LNCAP (cell line): Measurements from ENCODE around the gene MRPL21.

Source experiments
- CTCF ChIP-seq: fragments of 450-650 bp; IDR thresholded peaks from 2 replicates; pipeline ENCODE4 v1.5.1; 2017; ENCODE audit warnings: mild to moderate bottlenecking

MRPL21 gene

DNA sequence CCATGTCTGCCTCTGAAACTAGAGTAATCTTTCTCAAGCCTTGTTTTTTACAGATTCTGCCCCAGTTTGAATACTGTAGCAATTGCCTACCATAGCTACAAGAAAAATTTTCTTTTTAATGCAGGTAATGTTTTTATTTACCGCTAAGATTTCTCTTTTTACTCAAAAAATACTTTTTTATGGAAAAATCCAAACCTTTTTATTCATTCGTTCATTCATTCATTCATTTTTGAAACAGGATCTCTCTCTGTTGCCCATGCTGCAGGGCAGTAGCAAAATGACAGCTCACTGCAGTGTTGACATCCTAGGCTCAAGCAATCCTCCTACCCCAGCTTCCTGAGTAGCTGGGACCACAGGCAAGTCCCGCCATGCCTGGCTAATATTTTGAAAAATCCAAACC is 59.3 kb downstream of the MRPL21 start:
- no peak for TF ChIP-seq CTCF

DNA sequence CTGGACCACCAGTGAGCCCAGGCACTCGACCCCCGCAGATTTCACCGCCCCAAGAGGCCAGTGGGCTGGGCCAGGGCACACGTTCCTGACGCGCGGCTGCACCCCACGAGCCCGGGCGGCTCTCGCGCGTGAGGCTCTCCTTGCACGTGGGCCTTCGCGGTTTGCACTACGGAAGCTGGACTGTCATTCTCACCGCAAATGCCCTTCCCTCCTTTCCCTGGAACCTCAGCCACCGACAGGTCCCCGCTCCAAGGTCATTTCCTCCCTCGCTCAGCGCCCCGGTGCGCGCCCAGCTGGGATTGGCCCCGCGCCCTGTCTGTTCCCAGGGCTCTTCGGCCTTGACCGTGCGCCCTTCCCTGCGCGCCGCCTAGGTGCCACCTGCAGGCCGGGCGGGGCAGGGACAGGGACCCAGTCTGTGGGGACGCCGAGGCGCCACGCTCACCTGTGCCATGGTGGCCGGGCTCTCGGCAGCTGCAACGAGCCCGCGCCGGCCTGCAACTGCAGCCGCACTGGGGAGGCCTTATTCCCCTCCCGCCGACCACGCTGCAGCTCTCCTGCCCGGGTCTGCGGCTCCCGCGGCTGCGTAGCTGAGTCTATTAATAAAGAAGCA is 59.8 kb downstream of the MRPL21 start:
- TF ChIP-seq CTCF: peak; percentile 85

DNA sequence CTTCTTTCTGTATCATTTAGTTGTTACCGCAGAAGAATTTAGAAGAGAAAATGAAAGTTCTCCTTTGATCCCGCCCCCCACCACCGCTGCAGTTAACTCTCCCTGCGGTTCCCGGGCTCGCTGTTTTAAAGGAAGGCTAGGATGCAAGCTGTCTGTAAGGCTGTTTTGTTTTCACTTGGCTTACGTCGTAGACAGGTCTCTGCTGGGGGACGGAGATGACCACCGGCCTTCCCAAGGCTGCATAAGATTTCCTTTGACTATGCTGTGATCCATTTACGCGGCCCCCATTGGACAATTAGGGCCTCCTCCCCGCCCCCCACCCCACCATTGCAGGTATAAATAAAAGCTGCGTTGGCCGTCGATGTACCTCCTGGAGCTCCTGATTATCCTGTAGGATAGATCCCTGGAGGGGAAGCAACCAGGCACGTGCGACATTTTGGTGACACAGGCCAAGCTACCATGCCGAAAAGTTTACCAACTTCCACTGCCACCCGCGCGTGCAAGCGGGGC is 60.5 kb downstream of the MRPL21 start:
- no peak for TF ChIP-seq CTCF

DNA sequence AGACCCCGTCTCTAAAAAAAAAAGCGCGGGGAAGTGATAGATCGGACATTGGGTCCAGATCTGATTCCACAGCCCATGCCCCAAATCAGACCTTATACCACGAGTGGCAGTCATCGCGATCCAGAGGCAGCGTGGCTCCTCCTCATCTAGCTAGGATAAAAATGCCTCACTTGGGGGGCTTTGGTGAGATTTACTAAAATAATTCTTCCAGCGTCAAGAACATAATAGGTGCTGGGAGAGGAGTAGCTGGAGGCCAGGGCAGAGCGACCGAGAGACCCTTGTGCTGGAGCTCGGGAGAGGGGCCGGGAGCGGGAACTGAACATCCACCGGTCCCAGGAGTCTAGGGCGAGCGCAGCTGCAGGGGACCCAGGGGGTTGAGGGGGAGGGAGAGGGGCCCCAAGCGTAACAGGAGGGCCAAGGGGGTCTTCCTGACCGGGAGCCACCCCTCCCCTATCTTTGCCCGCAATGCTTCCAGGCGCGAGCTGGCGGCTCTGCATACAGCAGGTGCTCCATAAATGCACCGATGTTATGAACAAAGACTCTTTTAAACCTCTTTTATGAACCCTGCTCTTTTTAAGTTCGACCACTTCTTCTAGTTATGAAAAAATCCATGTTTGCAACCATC is 61.1 kb downstream of the MRPL21 start:
- TF ChIP-seq CTCF: no peak

DNA sequence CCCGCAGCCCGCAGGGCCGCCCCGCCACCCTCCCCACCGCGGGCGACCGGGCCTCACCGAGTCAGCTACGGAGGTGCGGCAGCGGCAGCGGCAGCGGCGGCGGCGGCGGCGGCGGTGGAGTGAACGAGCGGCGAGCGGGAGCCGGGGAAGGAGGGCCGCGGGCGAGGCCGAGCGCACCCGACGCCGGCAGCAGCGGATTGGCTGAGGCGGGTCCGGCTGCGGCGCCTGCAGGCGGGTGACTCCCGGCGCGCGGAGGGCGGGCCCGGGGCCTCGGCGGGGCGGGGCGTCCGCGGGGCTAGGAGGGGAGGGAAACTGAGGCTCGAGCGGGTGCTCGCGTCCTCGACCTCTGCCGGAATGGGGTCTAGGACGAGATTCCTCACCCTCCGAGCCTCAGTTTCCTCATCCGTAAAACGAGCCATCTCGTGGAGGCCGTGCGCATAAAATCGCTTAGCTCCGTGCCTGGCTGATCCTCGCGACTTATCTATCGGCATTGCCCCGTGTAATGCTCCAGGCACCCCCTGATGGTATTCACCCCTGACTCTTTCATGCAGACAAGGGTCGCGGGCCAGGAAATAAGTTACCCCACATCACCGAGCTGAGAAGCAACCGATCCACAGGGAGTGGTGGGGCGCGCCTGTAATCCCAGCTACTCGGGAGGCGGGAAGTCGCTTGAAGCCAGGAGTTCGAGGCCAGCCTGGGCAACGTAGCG is 61.8 kb downstream of the MRPL21 start, which contains the start of gene CPT1A:
Gene CPT1A, minus strand, starts transcription at position 199 of the 709 bp plus-strand sequence. CDS start 26,442 bp downstream, outside the sequence.
- TF ChIP-seq CTCF: no peak
